HepG2 (cell line): Measurements from ENCODE around the gene IRS1. TPM values are rescaled to one million over a fixed set of nuclear protein-coding genes. Genes with fewer than 3 reads are reported as not detected.

Experiments used
- ATAC-seq: fragments of 200-7000 bp; cut with Tn5 transposase; 3 replicates; pipeline ENCODE4 v1.9.1; 2020; ENCODE audit warnings: mild to moderate bottlenecking, moderate library complexity
- BruUV-seq: library from RNA; stranded (reverse); fragments of 400-500 nt; replicated peaks from 2 replicates; lab custom pipeline; 2021; lab: Mats Ljungman, UMichigan
- CTCF ChIA-PET: fragments of 300-600 bp; formaldehyde crosslinking; extraction: SDS; loops from one replicate; lab custom pipeline; 2021; ENCODE audit warnings: low total read pairs, inconsistent platforms, low intra/inter-chr PET ratio; lab: Yijun Ruan, JAX
- POLR2A ChIA-PET: fragments of 350-600 bp; sonication (Branson Sonifier 250); formaldehyde crosslinking; loops from one replicate; lab custom pipeline; 2020; ENCODE audit warnings: antibody characterized with exemption, inconsistent platforms; lab: Yijun Ruan, JAX
- DNase-seq: peaks from one replicate; pipeline ENCODE4 v3.0.0-alpha.2; 2015; ENCODE audit warnings: low spot score
- FAIRE-seq: peaks from 3 replicates; lab custom pipeline; 2011; peaks lifted over from hg19 to GRCh38; lab: Jason Lieb, UNC
- H2AFZ ChIP-seq: one replicate; pipeline ENCODE4 v1.6.1; 2011; ENCODE audit warnings: low read length, inconsistent platforms
- H3K27ac ChIP-seq: fragments of 300-600 bp; 3 replicates; pipeline ENCODE4 v1.8.0; 2011; ENCODE audit warnings: mixed run types, mild to moderate bottlenecking, mixed read lengths, low read length, inconsistent platforms; ENCODE audit not compliant: insufficient read depth; ENCODE audit errors: extremely low read length
- H3K27me3 ChIP-seq, 2 experiments: fragments of 200-600 bp in 1 of 2; 2 replicates in 1 of 2; 3 replicates in 1 of 2; pipeline versions ENCODE4 v1.6.0 to v1.8.0; 2011; ENCODE audit warnings: low read length in 2 of 2, mild to moderate bottlenecking in 2 of 2, moderate library complexity in 2 of 2, inconsistent platforms in 1 of 2; ENCODE audit not compliant: insufficient read depth in 2 of 2, control insufficient read depth in 1 of 2
- H3K36me3 ChIP-seq, 2 experiments: fragments of 200-600 bp in 1 of 2; replicated peaks in 1 of 2; 2 replicates in 1 of 2; 3 replicates in 1 of 2; pipeline versions ENCODE4 v1.5.1 to v1.8.0; 2011; ENCODE audit warnings: low read length in 2 of 2, inconsistent platforms in 1 of 2; ENCODE audit not compliant: insufficient read depth in 2 of 2, control insufficient read depth in 1 of 2
- H3K4me1 ChIP-seq: 2 replicates; pipeline ENCODE4 v1.5.1; 2012; ENCODE audit warnings: low read length, inconsistent platforms; ENCODE audit not compliant: insufficient read depth
- H3K4me2 ChIP-seq: 2 replicates; pipeline ENCODE4 v1.6.0; 2011; ENCODE audit warnings: low read depth, low read length, inconsistent platforms
- H3K4me3 ChIP-seq, 3 experiments: fragments of 200-600 bp in 1 of 3; sonication (generic), shearing (Covaris generic) in 1 of 3; replicated peaks in 1 of 3; 2 replicates each; pipeline ENCODE4 v1.5.1; 2011 to 2016; ENCODE audit warnings: low read length in 3 of 3, inconsistent platforms in 2 of 3, low read depth in 2 of 3, mild to moderate bottlenecking in 2 of 3, control low read depth in 1 of 3, mixed read lengths in 1 of 3; ENCODE audit not compliant: insufficient read depth in 1 of 3
- H3K79me2 ChIP-seq: one replicate; pipeline ENCODE4 v1.6.1; 2011; ENCODE audit warnings: low read length, inconsistent platforms; ENCODE audit not compliant: insufficient read depth
- H3K9ac ChIP-seq: 2 replicates; pipeline ENCODE4 v1.6.0; 2011; ENCODE audit warnings: mild to moderate bottlenecking, low read depth, low read length, inconsistent platforms; ENCODE audit not compliant: insufficient read depth
- H3K9me3 ChIP-seq: 2 replicates; pipeline ENCODE4 v1.5.1; 2012; ENCODE audit warnings: mild to moderate bottlenecking, low read length
- H4K20me1 ChIP-seq: 2 replicates; pipeline ENCODE4 v1.6.0; 2011; ENCODE audit warnings: inconsistent platforms, mild to moderate bottlenecking, low read length, moderate library complexity; ENCODE audit not compliant: insufficient read depth
- ARNT ChIP-seq: fragments of 450-650 bp; IDR thresholded peaks from 2 replicates; pipeline ENCODE4 v1.6.1; 2017
- CCAR2 ChIP-seq: fragments of 200-400 bp; formaldehyde crosslinking; optimal IDR thresholded peaks from 2 replicates; pipeline ENCODE3; 2018; ENCODE audit warnings: low read depth, mild to moderate bottlenecking, low read length, moderate library complexity
- ETV5 ChIP-seq: IDR thresholded peaks from 2 replicates; pipeline ENCODE4 v1.6.1; 2018; ENCODE audit warnings: missing biosample characterization, missing genetic modification reagents, inconsistent platforms, borderline replicate concordance
- HBP1 ChIP-seq: IDR thresholded peaks from 2 replicates; pipeline ENCODE4 v1.6.1; 2016; ENCODE audit warnings: low read depth, control low read depth
- LCORL ChIP-seq, 2 experiments: fragments of 450-650 bp in 1 of 2; sonication (generic) in 1 of 2; formaldehyde crosslinking in 1 of 2; IDR thresholded peaks; 2 replicates each; pipeline versions ENCODE4 v1.5.0 to v1.6.1; 2017 to 2020; ENCODE audit warnings: antibody characterized with exemption in 1 of 2, missing genetic modification reagents in 1 of 2
- MAF1 ChIP-seq: sonication (generic); formaldehyde crosslinking; IDR thresholded peaks from 2 replicates; pipeline ENCODE4 v1.5.0; 2020; ENCODE audit warnings: missing genetic modification reagents, borderline replicate concordance
- MED8 ChIP-seq: sonication (generic); formaldehyde crosslinking; IDR thresholded peaks from 2 replicates; pipeline ENCODE4 v1.8.1; 2023; ENCODE audit warnings: mild to moderate bottlenecking, missing genetic modification reagents; ENCODE audit not compliant: insufficient replicate concordance
- MIXL1 ChIP-seq: IDR thresholded peaks from 2 replicates; pipeline ENCODE4 v1.6.1; 2016
- MTERF4 ChIP-seq: sonication (generic); formaldehyde crosslinking; IDR thresholded peaks from 2 replicates; pipeline ENCODE4 v1.8.0; 2023; ENCODE audit warnings: mild to moderate bottlenecking, missing genetic modification reagents
- NKX3-1 ChIP-seq: sonication (generic); formaldehyde crosslinking; IDR thresholded peaks from 2 replicates; pipeline ENCODE4 v1.5.0; 2020; ENCODE audit warnings: missing genetic modification reagents
- RNF219 ChIP-seq: sonication (generic); formaldehyde crosslinking; IDR thresholded peaks from 2 replicates; pipeline ENCODE4 v1.5.0; 2020; ENCODE audit warnings: mild to moderate bottlenecking, missing genetic modification reagents
- SYNCRIP ChIP-seq: fragments of 200-400 bp; formaldehyde crosslinking; IDR thresholded peaks from 2 replicates; pipeline ENCODE4 v1.6.1; 2018; ENCODE audit warnings: mild to moderate bottlenecking, low read depth, low read length; ENCODE audit not compliant: insufficient read depth
- ZGPAT ChIP-seq: IDR thresholded peaks from 2 replicates; pipeline ENCODE4 v1.6.1; 2016; ENCODE audit warnings: mild to moderate bottlenecking
- ZNF660 ChIP-seq: sonication (generic); formaldehyde crosslinking; IDR thresholded peaks from 2 replicates; pipeline ENCODE4 v1.5.1; 2020; ENCODE audit warnings: mild to moderate bottlenecking, low read depth, missing genetic modification reagents, borderline replicate concordance
- ZNF670 ChIP-seq: sonication (generic); formaldehyde crosslinking; IDR thresholded peaks from 2 replicates; pipeline ENCODE4 v1.8.0; 2022; ENCODE audit warnings: mild to moderate bottlenecking, missing genetic modification reagents, borderline replicate concordance
- ZNF770 ChIP-seq: sonication (generic); formaldehyde crosslinking; IDR thresholded peaks from 2 replicates; pipeline ENCODE4 v1.5.0; 2020; ENCODE audit warnings: mild to moderate bottlenecking, missing genetic modification reagents
- WGBS: methylation state at CpG from one replicate; pipeline ENCODE4 v1.1.6; 2017; ENCODE audit warnings: low lambda C conversion rate; 5-methylcytosine and 5-hydroxymethylcytosine counted together
- in situ Hi-C: cut with HindIII; loops from 2 replicates; pipeline ENCODE4 v1.10.0; 2017; ENCODE audit warnings: low pct_unique_long_range_greater_than_20kb; ENCODE audit not compliant: extremely low pct_ligation_motif_present
- intact Hi-C: fragments of 100-400 bp; cut with micrococcal nuclease; formaldehyde crosslinking; loops from one replicate; pipeline ENCODE4 v1.10.0; 2022; ENCODE audit not compliant: unreplicated experiment
- polyA plus RNA-seq, 8 experiments: library from polyadenylated mRNA; depleted of rRNA in 3 of 8; stranded (reverse) in 7 of 8; unstranded in 1 of 8; fragments of >200 nt; fragmentation: Illumina TruSeq in 4 of 8; extraction: Trizol in 4 of 8; gene quantifications; 2 replicates each; pipeline versions ENCODE4 v1.2.1 to v1.2.3, GENCODE V29; 2011 to 2016; ENCODE audit warnings: low read depth in 4 of 8, missing spikeins in 1 of 8, mixed read lengths in 1 of 8; ENCODE audit not compliant: insufficient read depth in 1 of 8
- total RNA-seq, 5 experiments: library from RNA; depleted of rRNA; stranded (reverse); fragments of >200 nt; fragmentation: Illumina TruSeq; extraction: Trizol; gene quantifications; 2 replicates each; pipeline ENCODE4 v1.2.3, GENCODE V29; 2016; ENCODE audit warnings: low read depth in 1 of 5

IRS1 gene
- total and polyA plus RNA-seq, 2 of the 13 experiments (the other 11 are each of a cell fraction or from before 2014, with no cell fraction given) = 8.7 to 9.0 TPM

GRCh38 chr2:226699321-226699720, 100.3 kb downstream of the IRS1 start:
- Histone ChIP-seq H3K27ac (no peak overlapping the region), H2AFZ (no peak overlapping the region), H4K20me1 (no peaks in the 10 kb centered on the region), H3K27me3 (no peaks in the 10 kb centered on the region), H3K4me2 (no peak overlapping the region), H3K4me3 (no peak overlapping the region), H3K79me2 (no peaks in the 10 kb centered on the region), H3K4me1 (peaks cover 21% of the 10 kb centered on the region), H3K9me3 (no peaks in the 10 kb centered on the region), H3K9ac (no peak overlapping the region), H3K36me3 (no peaks in the 10 kb centered on the region)
- POLR2A ChIA-PET = interaction anchor here (1.0 kb wide), 1 partner anchor 101 kb away, joined by 3 read pairs; no protein-coding TSS in a partner anchor
- 73% methylated on average over 2 of the region's 2 CpGs for WGBS
- DNase-seq (no peak), FAIRE-seq (no peak), ATAC-seq (peak; percentile 51)
- in situ Hi-C loops (no loop called here), intact Hi-C loops (no loop called here)
- no TSS peak for BruUV-seq
- CTCF ChIA-PET = no interaction called here
- TF ChIP-seq ZNF670 (CRISPR knock-in tag) (no peak), NKX3-1 (no peak), SYNCRIP (no peak), MED8 (no peak), ZNF770 (CRISPR knock-in tag) (no peak), MTERF4 (no peak), ZNF660 (CRISPR knock-in tag) (no peak), ARNT (no peak), RNF219 (CRISPR knock-in tag) (no peak), MAF1 (CRISPR knock-in tag) (no peak), CCAR2 (no peak), LCORL (IDR thresholded peaks at IDR 0.05) (no peak), LCORL (CRISPR knock-in tag; IDR thresholded peaks at IDR 0.05) (no peak), ETV5 (CRISPR knock-in tag) (no peak), HBP1 (no peak), MIXL1 (CRISPR knock-in tag) (no peak), ZGPAT (CRISPR knock-in tag) (no peak)
